Measurements from ENCODE around the gene ANGPTL4.

Gene ANGPTL4

DNA sequence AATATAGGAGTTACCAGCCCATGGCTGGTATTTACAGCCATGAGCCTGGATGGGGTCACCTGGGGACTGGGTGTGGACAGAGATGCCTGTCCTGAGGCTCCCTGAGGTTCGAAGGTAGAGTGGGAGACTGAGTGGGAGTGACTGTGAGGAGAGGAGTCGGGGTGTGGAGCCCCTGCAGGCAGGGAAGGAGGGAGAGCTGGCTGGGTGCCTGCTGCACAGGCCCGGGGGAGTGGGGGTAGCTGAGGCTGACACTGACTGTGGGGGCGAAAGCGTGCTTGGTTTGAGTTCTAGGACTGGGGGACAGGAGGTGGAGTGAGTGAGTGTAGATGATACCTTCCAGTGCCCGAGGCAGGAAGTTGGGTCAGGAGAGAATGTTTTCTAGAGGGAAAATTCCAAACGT lies 33.3 kb downstream of the ANGPTL4 start:
- Histone ChIP-seq H3K27ac (no peak overlapping the region), H3K9me3 (ENCODE audit: severe bottlenecking) (no peaks in the 10 kb centered on the region)
- no peak for DNase-seq

DNA sequence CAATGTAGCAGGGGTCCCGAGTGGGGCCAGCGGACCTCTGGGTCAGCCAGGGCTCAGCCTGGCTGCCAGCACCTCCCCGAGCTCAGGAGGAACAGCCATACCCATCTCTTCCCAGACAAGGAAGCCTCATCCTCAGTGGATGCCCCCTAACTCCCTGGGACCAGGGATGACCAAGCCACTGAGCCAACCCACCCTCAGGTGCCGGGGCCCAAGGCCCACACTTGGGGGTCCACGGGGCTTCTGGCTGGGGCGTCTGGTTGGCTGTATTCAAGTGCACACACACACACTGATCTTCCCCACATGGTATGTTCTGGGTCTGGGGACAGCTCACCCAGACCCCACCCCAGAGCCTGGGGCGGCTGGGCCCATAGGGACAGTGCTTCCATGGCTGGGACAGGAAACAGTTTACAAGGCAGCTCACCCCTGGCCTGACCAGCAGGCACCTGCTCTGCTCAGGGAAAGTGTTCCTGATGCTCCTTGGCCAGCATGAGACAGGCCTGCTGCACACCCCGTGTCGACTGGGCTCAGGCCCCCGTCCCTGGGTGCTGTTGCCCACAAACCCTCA lies 33.9 kb downstream of the ANGPTL4 start:
- no peak for DNase-seq
- no peak overlapping the region for H3K27ac ChIP-seq

More for the DNA sequence above, 33.3 kb downstream of the ANGPTL4 start:
- Histone ChIP-seq H3K4me3 (ENCODE audit: low read depth, low read length) (no peak overlapping the region), H3K27me3 (ENCODE audit: insufficient read depth, low read depth, severe bottlenecking) (no peaks in the 10 kb centered on the region), H3K36me3 (peaks cover 38% of the 10 kb centered on the region)
- TF ChIP-seq, protein P1, sequence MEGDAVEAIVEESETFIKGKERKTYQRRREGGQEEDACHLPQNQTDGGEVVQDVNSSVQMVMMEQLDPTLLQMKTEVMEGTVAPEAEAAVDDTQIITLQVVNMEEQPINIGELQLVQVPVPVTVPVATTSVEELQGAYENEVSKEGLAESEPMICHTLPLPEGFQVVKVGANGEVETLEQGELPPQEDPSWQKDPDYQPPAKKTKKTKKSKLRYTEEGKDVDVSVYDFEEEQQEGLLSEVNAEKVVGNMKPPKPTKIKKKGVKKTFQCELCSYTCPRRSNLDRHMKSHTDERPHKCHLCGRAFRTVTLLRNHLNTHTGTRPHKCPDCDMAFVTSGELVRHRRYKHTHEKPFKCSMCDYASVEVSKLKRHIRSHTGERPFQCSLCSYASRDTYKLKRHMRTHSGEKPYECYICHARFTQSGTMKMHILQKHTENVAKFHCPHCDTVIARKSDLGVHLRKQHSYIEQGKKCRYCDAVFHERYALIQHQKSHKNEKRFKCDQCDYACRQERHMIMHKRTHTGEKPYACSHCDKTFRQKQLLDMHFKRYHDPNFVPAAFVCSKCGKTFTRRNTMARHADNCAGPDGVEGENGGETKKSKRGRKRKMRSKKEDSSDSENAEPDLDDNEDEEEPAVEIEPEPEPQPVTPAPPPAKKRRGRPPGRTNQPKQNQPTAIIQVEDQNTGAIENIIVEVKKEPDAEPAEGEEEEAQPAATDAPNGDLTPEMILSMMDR (IDR thresholded peaks at IDR 0.05; ENCODE audit: low read depth, low read length), result no peak

DNA sequence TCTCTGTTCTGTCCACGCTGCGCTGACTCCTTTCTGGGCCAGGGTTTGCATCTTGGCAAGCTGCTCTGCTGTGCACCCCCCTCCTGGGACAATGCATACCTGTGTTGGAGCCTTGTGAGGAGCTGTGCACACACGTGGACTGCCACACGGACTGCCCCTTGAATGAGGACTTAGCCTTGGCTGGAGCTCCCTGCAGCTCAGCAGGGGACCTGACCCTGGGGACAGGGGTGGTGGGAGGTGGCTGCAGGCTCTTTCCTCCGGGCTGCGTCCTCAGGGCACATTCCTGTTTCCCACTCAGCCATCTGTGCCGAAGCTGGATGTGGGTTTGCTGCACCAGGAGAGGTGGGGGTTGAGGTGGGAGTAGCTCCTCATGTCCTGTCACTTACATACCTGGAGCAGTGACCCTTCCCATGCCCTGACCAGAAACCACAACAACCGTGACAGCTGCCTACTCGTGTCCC lies 34.4 kb downstream of the ANGPTL4 start:
- DNase-seq, result no peak
- H3K27ac ChIP-seq, result no peak overlapping the region
- H3K27me3 ChIP-seq (ENCODE audit: insufficient read depth, low read depth, severe bottlenecking), result no peaks in the 10 kb centered on the region
- H3K4me3 ChIP-seq (ENCODE audit: low read depth, low read length), result no peak overlapping the region
- H3K36me3 ChIP-seq, result peaks cover 46% of the 10 kb centered on the region
- TF ChIP-seq, protein P1 (IDR thresholded peaks at IDR 0.05; ENCODE audit: low read depth, low read length), result no peak
- H3K9me3 ChIP-seq (ENCODE audit: severe bottlenecking), result no peaks in the 10 kb centered on the region

More for the DNA sequence above, 33.9 kb downstream of the ANGPTL4 start:
- no peaks in the 10 kb centered on the region for H3K9me3 ChIP-seq (ENCODE audit: severe bottlenecking)
- H3K27me3 ChIP-seq (ENCODE audit: insufficient read depth, low read depth, severe bottlenecking), result no peaks in the 10 kb centered on the region
- TF ChIP-seq, protein P1 (IDR thresholded peaks at IDR 0.05; ENCODE audit: low read depth, low read length), result no peak
- no peak overlapping the region for H3K4me3 ChIP-seq (ENCODE audit: low read depth, low read length)
- H3K36me3 ChIP-seq, result peaks cover 42% of the 10 kb centered on the region

DNA sequence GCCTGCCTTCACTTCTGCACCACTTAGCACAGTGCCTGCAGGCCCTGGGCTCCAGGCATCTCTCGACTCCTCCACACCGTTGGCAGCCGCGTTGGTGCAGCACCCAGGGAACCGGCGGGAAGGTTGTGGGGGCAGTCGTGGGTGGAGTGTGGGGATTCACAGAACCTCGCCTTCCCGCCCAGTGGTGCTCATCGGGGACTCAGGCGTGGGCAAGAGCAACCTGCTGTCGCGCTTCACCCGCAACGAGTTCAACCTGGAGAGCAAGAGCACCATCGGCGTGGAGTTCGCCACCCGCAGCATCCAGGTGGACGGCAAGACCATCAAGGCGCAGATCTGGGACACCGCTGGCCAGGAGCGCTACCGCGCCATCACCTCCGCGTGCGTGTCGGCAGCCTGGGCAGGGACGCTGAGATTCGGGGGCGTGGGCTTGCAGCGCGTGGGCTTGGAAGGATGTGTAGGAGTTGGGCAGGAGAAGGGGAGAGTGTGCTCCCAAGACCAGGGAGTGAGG lies 35.8 kb downstream of the ANGPTL4 start:
- TF ChIP-seq, protein P1 (IDR thresholded peaks at IDR 0.05; ENCODE audit: low read depth, low read length), result no peak
- DNase-seq, result no peak
- H3K27me3 ChIP-seq (ENCODE audit: insufficient read depth, low read depth, severe bottlenecking), result no peaks in the 10 kb centered on the region
- no peaks in the 10 kb centered on the region for H3K9me3 ChIP-seq (ENCODE audit: severe bottlenecking)
- H3K4me3 ChIP-seq (ENCODE audit: low read depth, low read length), result no peak overlapping the region
- H3K27ac ChIP-seq, result no peak overlapping the region
- peaks cover 52% of the 10 kb centered on the region for H3K36me3 ChIP-seq

DNA sequence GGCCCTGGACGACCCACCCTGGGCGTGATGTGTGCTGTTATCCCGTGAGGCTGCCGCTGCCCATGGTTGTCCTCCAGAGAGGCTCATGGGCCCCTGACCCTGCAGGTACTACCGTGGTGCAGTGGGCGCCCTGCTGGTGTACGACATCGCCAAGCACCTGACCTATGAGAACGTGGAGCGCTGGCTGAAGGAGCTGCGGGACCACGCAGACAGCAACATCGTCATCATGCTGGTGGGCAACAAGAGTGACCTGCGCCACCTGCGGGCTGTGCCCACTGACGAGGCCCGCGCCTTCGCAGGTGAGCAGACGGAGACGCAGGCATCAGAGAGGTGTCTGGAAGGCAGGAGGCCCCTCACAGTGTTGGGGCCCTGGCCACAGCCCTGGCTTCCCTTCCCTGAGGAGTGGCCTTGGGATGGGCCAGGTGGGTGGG lies 38.0 kb downstream of the ANGPTL4 start:
- H3K27ac ChIP-seq, result no peak overlapping the region
- H3K9me3 ChIP-seq (ENCODE audit: severe bottlenecking), result no peaks in the 10 kb centered on the region
- no peak overlapping the region for H3K4me3 ChIP-seq (ENCODE audit: low read depth, low read length)
- DNase-seq, result no peak
- H3K27me3 ChIP-seq (ENCODE audit: insufficient read depth, low read depth, severe bottlenecking), result no peaks in the 10 kb centered on the region
- TF ChIP-seq, protein P1 (IDR thresholded peaks at IDR 0.05; ENCODE audit: low read depth, low read length), result no peak
- H3K36me3 ChIP-seq, result peaks cover 49% of the 10 kb centered on the region
